Activated effector memory CD4-positive, alpha-beta T cell treated with Interleukin-2 at 50 U/mL for 16 hours (primary cell): ENCODE results near the gene GDA.
"Not testable (repeated sequence)": the region's sequence is repeated elsewhere in the genome, so short reads cannot be mapped to it uniquely, and the experiment has no call there.

Source experiments
- DNase-seq: peaks from one replicate; pipeline ENCODE4 v3.0.0-alpha.2; 2020

Gene GDA

GRCh38 chr9:72290311-72290710 is 141.1 kb downstream of the GDA start:
- DNase-seq = no peak

- DNase-seq = not testable (repeated sequence)
Observed at GRCh38 chr9:72291576-72291975, 142.3 kb downstream of the GDA start.

DNA sequence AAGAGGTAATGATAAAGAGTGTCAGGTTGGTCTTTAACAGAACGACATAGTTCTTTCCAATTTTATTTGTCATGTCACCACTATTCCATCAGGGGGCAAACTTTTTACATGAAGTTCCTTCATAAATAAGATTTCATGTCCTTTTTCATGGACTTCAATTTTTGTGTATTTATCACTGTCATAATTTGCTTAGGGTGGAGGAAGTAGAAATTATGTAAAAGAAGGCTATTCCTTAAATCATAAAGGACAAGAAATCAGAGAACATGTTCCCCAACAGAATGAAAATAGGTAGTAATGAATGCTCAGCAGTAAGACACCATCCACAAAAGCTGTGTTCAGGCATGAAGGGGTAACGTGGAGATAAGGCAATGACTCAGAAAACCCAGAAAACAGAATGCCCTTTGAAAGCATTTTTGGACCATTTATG is 143.0 kb downstream of the GDA start:
- no peak for DNase-seq

GRCh38 chr9:72292874-72293607 is 143.8 kb downstream of the GDA start:
- DNase-seq = no peak

- no peak for DNase-seq
Observed at GRCh38 chr9:72294936-72295335, 145.7 kb downstream of the GDA start.

GRCh38 chr9:72297516-72297915 is 148.3 kb downstream of the GDA start:
- DNase-seq = no peak

- no peak for DNase-seq
Observed at GRCh38 chr9:72299017-72299603, 149.9 kb downstream of the GDA start.

DNA sequence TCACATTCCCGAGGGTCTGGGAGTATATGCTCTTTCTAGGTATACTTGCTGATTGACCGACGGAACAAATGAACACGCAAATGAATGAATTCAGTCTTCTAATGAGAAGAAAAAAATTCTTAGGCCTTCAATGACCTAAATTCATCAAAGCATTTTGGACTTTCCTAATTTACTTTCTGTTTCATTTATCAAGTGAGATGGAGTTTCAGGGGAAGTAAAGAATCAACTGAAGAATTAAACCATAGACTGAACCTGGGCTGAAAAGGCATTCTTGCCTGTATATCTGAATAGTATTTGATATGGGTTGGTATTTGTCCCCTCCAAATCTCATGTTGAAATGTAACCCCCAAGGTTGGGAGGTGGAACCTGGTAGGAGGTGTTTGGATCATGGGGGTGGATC is 151.6 kb downstream of the GDA start:
- no peak for DNase-seq
